Posterior cingulate gyrus (tissue), 11 donors: ENCODE measurements around the gene ENPEP.
A peak's percentile ranks its signal among the peaks of the same experiment; 100 is the strongest.
"Not testable (repeated sequence)": the region's sequence is repeated elsewhere in the genome, so short reads cannot be mapped to it uniquely, and the experiment has no call there.

ENCODE experiments used
- DNase-seq, 10 donors: peaks; one replicate each; pipeline versions ENCODE4 v3.0.0 to v3.0.0-alpha.2; 2020 to 2021; ENCODE audit warnings: mixed read lengths in 3 of 10
- intact Hi-C: fragments of 100-400 bp; cut with DNase I; formaldehyde crosslinking; loops from one replicate; pipeline ENCODE4 v1.15.1; 2023

ENPEP gene

DNA sequence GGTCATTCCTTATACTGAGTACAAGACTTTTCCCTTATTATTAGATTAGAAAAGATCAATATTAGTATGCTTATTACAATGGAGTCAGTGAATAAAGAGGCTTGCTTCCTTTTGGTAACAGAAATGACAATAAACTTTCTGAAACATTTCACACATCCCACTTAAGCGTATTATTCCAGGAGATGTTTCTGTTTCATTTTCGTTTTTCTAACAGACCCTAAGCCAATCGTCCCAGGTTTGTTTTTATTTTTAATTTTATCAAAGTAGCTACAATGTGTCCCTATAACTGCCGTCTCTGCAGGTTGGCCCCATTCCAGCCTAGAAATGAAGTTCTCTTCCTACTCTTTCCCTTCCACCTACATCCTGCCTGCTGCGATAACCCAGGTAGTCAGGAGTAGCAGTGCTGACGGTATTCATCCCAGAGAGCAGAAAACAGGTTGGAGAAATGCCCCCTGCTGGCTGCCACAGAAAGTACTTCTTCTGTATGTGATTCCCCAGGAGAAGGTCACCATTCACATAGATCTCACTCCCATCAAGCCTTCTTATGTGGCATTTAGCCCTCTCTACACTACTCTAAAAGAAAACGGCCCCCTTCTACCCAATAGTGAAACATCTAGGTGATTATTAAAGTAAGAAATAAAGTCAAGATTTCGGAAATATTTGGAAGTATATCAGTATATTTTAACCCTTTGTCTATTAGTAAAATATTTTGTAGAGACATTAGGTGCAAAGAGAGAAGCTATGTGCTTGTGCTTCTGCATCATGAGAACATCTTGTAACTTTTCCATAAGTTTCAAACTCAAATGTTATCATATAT, 40.4 kb downstream of the ENPEP start:
- DNase-seq: peak; percentile 37 to 93 (median 69)

DNA sequence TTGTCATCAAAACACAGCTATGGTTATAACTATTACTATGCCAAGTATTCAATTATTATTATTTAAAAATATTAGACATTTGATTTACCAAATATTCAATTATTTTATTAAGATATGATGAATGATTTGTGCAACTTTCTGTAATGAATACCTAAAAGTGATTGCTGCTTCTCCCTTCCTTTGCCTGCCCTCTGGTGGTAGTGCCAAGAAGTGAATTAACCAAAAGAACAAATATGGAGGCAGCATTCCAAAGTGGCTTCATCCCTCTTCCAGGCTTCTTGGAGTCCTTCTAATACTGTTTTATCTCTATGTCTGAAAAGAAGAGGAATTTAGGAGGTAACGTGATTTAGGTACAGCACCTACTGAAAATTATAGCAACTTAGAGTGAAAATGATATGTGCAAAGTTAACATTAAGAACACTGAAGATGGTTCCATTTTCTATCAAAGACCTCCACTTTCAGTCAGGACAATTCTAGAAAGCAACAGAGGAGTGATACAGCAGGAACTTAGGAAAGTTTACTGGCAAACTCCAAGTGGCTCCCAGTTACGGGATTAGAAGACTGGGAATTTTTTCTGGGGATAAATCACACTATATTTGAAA, 43.0 kb downstream of the ENPEP start:
- intact Hi-C loops: loop anchor here (10.0 kb wide), 1 partner anchor 324 kb away; the partner anchor contains the start of gene ELOVL6
- DNase-seq: peak in 1 of 10 donors; percentile 8

More for the DNA sequence above, 40.4 kb downstream of the ENPEP start:
- intact Hi-C loops: loop anchor here (10.0 kb wide), 1 partner anchor 322 kb away; the partner anchor contains the start of gene ELOVL6

DNA sequence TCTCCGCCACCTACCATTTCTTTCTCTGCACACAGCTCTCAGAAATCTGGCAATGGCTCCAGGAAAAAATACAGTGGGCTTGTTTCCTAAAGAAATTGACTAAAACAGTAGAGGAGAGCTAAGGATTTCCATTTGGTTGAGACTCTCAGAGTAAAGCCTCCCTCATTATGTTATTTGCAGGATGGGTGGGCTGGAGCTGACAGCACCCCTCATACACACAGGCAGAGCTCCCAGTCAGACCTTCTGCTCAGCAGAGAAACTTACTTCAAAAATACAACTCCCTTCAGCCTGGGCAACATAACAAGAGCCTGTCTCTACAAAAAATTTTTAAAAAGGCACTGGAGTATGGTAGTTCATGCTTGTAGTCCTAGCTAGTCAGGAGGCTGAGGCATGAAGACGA, 44.9 kb downstream of the ENPEP start:
- intact Hi-C loops: no loop called here
- no peak for DNase-seq

DNA sequence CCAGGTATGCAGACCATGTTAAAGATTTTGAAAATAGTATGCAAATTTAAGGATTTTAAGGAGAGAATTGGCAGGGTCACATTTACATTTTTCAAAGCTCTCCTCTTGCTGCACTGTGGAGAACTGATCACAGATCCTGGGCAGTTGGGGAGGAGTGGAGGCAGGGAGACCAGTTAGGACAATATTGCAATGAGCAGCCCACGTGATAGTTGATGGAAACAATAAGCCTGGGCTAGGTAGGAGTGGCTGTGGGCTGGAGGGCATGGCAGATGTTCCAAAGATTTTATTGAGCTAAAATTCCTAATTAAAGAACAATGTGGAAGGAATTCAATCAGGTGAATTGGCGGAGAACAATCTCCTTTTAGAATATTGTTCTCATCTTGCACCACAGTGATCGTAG, 50.6 kb downstream of the ENPEP start:
- intact Hi-C loops: no loop called here
- DNase-seq: no peak

DNA sequence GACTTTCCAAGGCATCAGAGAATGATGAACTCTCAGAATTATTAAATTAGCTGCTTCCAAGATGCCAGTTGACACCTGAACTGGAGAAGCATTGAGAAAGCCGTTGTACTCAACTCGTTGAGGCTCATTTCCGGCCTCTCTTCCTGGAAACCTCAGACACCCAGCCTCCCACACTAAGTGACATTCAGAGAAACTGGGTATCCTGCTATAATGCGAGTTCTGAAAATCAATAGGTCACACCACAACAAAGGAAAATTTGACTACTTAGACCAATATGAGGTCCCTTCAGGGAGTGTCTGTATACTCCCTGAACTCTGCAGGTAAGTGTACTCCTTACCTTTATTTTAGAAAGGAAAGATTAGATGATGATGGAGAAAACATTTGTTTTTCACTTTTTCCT, 51.2 kb downstream of the ENPEP start:
- DNase-seq: no peak
- intact Hi-C loops: no loop called here

DNA sequence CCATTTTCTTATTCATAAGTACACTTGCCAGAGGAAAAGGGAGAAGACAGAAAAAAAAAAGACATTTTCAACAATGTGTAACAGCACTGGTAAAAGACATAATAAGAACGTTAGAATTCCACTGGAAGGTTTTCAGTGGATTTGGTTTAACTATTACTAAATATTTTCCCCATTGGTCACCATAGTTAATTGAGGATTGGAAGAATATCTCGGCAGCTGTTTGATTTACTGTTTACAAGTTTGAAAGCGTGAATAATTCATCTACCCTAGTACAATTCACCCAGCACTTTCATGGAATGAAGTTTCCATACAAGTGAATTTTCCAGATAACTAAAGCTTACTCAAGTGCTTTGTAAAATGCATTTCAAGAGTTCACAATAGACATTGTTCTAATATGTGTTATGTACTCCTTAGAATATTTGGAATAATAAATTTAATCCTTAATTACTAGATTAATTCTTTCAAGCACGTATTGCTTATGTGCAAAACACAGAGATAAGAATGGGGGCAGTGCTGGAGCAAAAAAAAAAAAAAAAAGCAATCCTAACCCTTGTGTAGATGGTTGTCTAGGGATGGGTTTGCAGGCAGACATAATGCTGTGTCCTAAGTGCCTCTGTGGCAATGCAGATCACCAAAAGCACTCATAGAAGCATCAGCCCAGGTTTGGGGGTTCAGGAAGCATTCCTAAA, 57.1 kb downstream of the ENPEP start:
- intact Hi-C loops: no loop called here
- no peak for DNase-seq

DNA sequence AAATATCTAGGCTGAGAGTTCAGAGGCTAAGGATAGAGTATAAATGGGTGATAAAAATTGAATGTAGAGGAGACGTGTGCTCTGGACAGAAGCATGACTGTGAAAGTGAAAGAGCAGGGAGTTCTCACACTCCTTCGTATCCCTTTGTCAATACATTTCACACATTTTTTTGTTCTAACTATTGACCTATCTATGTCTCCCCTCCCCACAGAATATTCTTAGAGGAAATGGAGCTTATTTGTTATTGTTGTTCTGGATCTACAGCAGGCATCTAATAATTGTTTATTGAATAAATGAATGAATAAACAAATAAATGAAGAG, 57.6 kb downstream of the ENPEP start:
- intact Hi-C loops: no loop called here

DNA sequence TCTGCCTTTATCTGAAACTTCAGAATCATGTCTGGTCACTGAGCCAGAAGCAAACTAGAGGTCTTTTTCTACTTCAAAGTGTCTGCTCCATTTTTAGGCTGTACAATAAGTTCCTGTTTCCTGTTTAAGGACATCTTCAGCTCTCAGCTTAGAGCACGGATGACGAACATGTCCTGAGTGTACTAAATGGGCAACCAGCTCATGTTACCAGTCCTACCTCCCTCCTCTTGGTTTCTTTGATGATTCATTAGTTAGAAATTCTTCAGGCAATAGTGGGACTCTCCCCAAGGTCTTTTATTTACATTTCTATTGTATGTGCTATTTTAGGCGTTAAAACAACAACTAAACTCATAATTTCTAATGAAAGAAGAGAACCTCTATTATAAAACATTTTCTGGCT, 58.0 kb downstream of the ENPEP start:
- intact Hi-C loops: no loop called here
- DNase-seq: no peak

More for the DNA sequence above, 57.6 kb downstream of the ENPEP start:
- no peak for DNase-seq

DNA sequence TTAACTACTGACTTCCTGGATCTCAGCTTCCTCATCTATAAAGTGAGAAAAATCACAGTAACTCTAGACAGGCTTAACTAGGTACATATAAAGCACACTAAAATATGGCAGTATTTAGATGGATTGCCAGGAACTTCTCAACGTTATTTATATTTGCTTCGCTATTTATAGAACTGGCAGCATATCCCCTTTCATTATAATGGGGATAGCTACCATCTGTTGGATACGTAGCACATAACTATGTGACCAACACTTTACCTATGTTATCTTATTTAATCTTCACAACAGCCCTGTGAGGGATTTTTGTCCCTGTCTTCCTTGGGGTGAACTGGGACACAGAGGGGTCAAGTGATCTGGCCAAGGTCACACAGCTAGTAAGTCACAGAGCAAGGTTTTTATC, 64.6 kb downstream of the ENPEP start:
- intact Hi-C loops: no loop called here
- DNase-seq: no peak

DNA sequence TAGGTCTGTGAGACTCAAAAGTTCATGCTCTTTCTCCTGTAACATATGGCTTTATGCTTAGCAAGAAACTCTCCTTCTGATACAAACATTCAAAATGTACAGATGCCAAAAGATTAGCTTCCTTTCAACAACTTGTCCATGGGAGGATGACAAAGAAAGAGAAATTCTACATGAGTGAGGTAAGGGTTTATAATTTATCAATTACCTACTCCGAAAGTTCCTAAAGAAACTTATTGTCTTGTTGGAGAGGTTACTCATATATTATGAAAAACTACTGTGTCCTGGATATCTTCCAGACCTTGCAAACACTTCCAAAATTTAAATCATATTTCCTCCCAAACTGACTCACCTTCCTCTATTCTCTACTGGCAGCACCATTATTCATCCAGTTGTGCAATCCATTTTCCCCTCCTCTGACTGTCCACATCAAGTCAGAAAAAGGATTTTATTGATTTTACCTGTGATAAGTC, 65.1 kb downstream of the ENPEP start:
- DNase-seq: no peak
- intact Hi-C loops: no loop called here

DNA sequence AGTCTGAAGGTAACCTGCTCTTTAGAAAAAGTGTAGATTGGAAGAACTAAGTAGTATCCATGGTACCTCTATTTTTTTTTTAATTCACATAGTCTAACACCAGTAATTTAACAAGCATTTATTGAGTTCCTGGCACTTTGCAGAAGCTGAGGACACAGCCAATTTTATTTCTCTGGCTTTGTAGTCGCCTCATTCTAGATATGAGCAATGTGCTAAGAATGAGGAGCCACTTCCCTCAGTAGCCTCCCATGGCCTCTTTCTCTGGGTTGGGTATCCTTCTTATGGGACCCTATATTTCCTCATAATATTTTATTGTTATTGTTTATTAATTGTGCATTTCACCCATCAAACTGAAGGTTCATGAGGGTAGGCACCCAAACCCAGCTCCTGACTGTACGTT, 67.6 kb downstream of the ENPEP start:
- no peak for DNase-seq
- intact Hi-C loops: no loop called here

DNA sequence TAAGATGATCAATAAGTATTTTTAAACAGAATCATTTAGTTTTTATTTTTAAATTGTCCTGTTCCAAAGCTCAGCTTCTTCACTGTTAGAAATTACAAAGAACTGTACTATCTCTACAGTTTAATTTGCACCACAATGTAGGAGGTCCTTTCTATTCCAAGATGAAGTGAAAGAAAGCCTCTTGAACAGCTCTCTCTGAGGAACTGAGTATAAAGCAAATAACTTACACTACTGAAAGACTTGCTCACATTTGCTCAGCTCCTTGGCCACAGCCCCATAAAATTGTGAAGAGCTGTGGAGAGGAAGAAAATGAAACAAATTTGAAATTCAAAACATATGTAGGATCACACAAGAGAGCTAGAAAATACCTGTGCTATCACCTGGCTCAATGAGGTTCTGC, 68.6 kb downstream of the ENPEP start:
- intact Hi-C loops: no loop called here
- no peak for DNase-seq

DNA sequence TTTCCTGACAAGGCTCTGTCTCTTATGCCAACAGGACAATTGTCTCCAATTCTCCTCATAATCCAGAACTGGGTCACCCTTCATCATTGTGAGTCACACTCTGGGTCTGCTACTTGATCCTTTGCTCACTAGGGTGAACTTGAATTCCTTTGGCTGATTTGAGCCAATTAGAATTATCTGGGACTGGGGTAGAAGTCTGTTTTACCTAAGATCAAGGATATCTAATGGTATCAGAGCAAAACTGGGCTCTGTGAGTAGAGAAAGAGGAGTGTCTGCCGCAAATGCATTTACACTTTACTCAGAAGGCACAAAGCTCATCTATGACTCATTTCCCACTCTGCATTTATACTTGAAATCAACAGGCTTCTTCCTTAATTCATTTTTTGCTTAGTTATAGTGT, 74.3 kb downstream of the ENPEP start:
- intact Hi-C loops: no loop called here
- no peak for DNase-seq

DNA sequence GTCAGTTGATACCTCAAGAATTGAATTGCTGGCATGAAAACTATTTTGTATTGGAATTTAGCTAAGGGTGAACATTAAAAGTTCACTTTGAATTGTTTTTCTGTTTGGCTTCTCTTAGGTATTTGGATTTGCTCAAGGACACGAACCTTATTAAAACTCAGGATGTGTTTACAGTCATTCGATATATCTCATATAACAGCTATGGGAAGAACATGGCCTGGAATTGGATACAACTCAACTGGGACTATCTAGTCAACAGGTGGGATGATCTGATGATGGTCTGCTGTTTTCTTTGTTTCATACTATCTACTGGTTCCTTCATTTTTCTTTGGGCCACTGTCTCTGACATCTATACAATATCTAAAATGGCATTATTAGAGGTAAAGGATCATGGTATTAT, 77.2 kb downstream of the ENPEP start:
- no peak for DNase-seq
- intact Hi-C loops: no loop called here

DNA sequence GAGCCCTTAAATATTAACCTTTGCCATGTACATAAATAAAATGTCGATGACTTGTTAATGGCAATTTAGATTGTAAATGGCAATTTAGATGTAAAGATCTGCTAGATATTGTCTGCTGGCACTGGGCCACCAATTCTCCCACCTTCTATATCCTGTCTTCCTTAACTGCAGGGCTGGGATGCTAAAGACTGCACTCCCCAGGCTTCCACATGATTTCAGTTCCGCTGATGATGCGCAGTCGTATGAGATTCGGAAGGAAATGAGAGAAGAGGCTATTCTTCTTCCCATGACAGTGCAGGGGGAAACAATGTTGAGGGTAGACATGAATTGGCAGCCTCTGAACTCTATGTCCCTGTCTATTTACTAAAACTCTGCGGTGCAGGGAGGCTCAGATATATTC, 91.3 kb downstream of the ENPEP start:
- intact Hi-C loops: no loop called here
- no peak for DNase-seq

DNA sequence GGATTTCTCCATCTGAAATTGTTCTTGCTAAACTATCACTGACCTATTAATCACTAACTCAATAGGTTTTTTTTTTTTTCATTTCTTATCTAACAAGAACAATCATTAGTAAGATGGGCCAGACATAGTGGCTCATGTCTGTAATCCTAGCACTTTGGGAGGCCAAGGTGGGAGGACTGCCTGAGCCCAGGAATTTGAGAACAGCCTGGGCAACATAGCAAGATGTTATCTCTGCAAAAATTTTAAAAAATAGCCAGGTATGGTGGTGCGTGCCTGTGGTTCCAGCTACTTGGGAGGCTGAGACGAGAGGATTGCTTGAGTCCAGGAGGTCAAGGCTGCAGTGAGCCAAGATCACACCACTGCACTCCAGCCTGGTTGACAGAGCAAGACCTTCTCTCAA, 100.7 kb downstream of the ENPEP start:
- DNase-seq: peak in 1 of 10 donors; percentile 12
- intact Hi-C loops: not testable (repeated sequence)

DNA sequence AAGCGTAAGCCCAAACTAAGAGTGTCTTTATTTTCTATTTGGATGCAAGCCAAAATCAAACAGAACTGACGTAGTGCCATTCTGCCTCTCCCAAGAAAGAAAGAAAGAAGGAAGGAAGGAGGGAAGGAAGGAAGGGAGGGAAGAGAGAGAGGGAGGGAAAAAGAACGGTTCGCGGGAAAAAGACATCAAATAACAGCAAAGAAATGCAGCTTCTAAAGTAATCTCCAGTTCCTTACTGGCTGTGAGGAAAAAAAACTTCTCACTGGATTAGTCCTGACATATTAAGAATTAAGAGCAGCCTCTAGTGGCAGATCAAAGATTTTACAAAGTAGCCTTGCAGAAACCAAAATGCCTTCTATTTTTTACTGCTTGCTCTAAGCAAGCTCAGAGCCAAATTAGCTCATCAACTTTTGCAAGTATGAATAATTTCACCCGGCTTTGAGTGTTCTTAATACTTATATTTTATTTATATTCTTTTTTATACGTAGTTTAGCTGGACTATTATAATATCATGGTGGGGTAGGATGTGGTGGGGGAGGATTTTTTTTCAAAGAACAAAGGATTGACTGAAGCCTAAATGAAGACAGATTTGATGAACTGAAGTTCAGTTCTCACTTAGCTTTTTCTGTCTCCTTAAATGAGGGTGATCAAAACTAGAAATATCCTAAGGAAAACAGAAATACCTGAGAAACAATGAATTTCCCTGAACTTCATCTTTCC, 110.3 kb downstream of the ENPEP start:
- intact Hi-C loops: no loop called here
- DNase-seq: no peak

DNA sequence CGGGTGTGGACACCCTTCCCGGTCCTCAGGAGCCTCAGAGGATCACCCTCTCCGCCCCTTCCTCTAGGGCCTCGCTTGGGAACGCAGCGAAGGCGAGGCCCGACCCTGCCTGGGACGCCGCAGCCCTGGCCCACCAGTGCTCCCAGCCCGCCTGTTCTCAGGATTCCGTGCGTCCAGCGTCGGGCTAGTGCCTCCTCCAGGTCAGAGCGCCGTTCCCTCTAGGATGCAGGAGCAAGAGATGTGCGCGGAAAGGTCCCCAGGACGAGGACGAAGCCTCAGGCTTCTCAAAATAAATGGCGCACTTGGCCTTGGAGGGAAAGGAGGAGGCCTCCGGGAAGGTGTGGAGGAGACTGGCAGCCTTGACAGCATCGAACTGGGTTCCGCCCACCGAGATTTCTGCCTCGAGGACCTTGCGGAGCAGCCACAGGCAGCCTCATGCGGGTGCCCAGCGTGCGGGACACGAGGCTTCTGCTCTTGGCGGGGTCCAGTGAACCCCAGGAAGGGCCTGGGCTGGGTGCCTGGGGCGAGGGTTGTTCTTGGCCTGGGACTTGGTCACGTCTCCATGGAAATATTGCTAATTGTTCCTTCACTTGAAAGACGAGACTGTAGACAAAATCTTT, 111.8 kb downstream of the ENPEP start:
- intact Hi-C loops: no loop called here
- peak in 2 of 10 donors; percentile 62 to 75 for DNase-seq

DNA sequence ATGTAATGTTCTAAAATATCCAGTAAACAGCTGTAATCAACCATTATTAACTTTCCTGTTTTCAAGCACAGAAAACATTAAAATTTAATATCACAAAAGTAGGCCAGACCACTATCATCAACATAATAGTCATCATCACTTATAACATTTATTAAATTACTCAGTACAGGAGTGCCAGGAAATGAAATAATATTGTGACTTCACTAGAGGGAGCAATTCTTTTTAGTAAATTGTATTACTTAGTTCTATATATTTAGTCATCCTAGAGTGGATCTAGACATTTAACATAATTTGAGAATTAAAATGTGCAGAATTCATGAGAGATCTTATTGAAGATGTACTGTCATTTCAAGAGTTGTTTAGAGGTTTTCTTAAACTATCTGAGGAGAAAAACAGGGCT, 113.3 kb downstream of the ENPEP start:
- intact Hi-C loops: no loop called here
- no peak for DNase-seq

DNA sequence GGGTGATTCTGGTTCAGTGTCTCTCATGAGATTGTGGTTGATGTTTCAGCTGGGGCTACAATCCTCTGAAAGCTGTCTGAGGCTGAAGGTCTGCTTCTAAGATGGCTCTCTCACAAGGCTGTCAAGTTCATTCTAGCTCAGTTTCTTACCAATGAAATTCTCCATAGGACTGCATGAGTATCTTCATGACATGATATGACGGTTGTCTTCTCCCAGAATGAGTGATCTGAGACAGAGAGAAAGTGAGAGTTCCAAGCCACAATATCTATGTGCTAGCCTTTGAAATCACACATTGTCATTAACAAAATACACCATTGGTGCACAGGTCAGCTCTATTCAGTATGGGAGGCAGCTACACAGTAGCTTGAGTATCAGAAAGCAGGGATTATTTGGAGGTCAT, 119.6 kb downstream of the ENPEP start:
- intact Hi-C loops: no loop called here

DNA sequence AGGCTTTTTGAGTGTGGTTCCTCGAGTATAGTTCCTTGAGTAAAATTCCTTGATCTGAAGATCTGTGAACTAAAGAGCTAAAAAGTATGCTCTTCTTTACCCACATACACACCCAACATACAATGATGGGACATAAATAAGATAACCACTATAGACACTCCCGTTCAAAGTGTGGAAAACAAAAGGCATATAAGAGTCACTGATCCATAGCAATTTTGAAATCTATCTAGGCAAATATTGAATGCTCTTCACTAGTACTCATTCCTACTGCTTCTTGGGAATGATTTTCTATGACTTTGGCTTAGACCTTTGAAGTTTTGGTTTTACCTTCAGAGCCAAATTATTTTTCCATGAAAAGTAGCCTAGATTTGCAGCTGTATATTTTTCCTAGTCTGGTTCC, 120.5 kb downstream of the ENPEP start:
- no peak for DNase-seq

More for the DNA sequence above, 119.6 kb downstream of the ENPEP start:
- no peak for DNase-seq

More for the DNA sequence above, 120.5 kb downstream of the ENPEP start:
- intact Hi-C loops: no loop called here
